OCI-LY1 (cell line): ENCODE measurements around the gene CHMP2A.

ENCODE experiments used
- H2AFZ ChIP-seq: fragments of 200-600 bp; sonication (generic), shearing (Covaris generic); 2 replicates; pipeline ENCODE4 v1.6.0; 2014; ENCODE audit warnings: antibody characterized with exemption, mild to moderate bottlenecking, low read length
- H3F3A ChIP-seq: fragments of 200-600 bp; sonication (generic), shearing (Covaris generic); 2 replicates; pipeline ENCODE4 v1.6.0; 2014; ENCODE audit warnings: mild to moderate bottlenecking, antibody characterized with exemption, low read length, moderate library complexity; ENCODE audit not compliant: insufficient read depth
- H3K27ac ChIP-seq: fragments of 200-600 bp; sonication (generic); 2 replicates; pipeline ENCODE4 v1.5.1; 2014; ENCODE audit warnings: low read length, mixed run types, mild to moderate bottlenecking, low read depth; ENCODE audit not compliant: poor library complexity, severe bottlenecking
- H3K27me3 ChIP-seq: fragments of 200-600 bp; sonication (generic); 2 replicates; pipeline ENCODE4 v1.6.0; 2014; ENCODE audit warnings: antibody characterized with exemption, mild to moderate bottlenecking, low read length, moderate library complexity; ENCODE audit not compliant: insufficient read depth
- H3K36me3 ChIP-seq: fragments of 200-600 bp; sonication (generic); 2 replicates; pipeline ENCODE4 v1.6.1; 2014; ENCODE audit warnings: mild to moderate bottlenecking, antibody characterized with exemption, low read length, moderate library complexity, mixed read lengths; ENCODE audit not compliant: insufficient read depth
- H3K4me1 ChIP-seq: fragments of 200-600 bp; sonication (generic); 2 replicates; pipeline ENCODE4 v1.5.1; 2014; ENCODE audit warnings: mild to moderate bottlenecking, low read length, moderate library complexity; ENCODE audit not compliant: insufficient read depth, severe bottlenecking
- H3K4me2 ChIP-seq: fragments of 200-600 bp; sonication (generic), shearing (Covaris generic); 2 replicates; pipeline ENCODE4 v1.6.1; 2014; ENCODE audit warnings: low read length
- H3K4me3 ChIP-seq: fragments of 200-600 bp; sonication (generic); 2 replicates; pipeline ENCODE4 v1.5.1; 2014; ENCODE audit warnings: low read length, low read depth, mild to moderate bottlenecking, mixed read lengths; ENCODE audit not compliant: poor library complexity, severe bottlenecking
- H3K79me2 ChIP-seq: fragments of 200-600 bp; shearing (Covaris generic); 2 replicates; pipeline ENCODE4 v1.6.1; 2016; ENCODE audit warnings: mixed run types, low read length, mixed read lengths; ENCODE audit not compliant: insufficient read depth
- H3K9ac ChIP-seq: fragments of 200-600 bp; sonication (generic), shearing (Covaris generic); 2 replicates; pipeline ENCODE4 v1.6.1; 2014; ENCODE audit warnings: mild to moderate bottlenecking, low read length, mixed read lengths
- H3K9me2 ChIP-seq: fragments of 200-600 bp; sonication (generic), shearing (Covaris generic); 2 replicates; pipeline ENCODE4 v1.6.1; 2014; ENCODE audit warnings: low read depth, mild to moderate bottlenecking, low read length, mixed read lengths
- H3K9me3 ChIP-seq: fragments of 200-600 bp; shearing (Covaris generic); 2 replicates; pipeline ENCODE4 v1.6.1; 2014; ENCODE audit warnings: low read length, mixed read lengths
- H4K20me1 ChIP-seq: fragments of 200-600 bp; sonication (generic), shearing (Covaris generic); 2 replicates; pipeline ENCODE4 v1.6.0; 2016; ENCODE audit warnings: mild to moderate bottlenecking, low read length; ENCODE audit not compliant: insufficient read depth
- EZH2 ChIP-seq: fragments of 200-600 bp; sonication (generic), shearing (Covaris generic); IDR thresholded peaks from 2 replicates; pipeline ENCODE4 v1.8.0; 2017; ENCODE audit warnings: borderline replicate concordance, mixed run types, mild to moderate bottlenecking, antibody characterized with exemption, low read length, moderate library complexity, mixed read lengths
- TF ChIP-seq, protein P1 (sequence below): fragments of 200-600 bp; sonication (generic), shearing (Covaris generic); IDR thresholded peaks from 2 replicates; pipeline ENCODE4 v1.5.1; 2017; ENCODE audit warnings: mild to moderate bottlenecking, antibody characterized with exemption, low read length, moderate library complexity, mixed read lengths

CHMP2A gene

DNA sequence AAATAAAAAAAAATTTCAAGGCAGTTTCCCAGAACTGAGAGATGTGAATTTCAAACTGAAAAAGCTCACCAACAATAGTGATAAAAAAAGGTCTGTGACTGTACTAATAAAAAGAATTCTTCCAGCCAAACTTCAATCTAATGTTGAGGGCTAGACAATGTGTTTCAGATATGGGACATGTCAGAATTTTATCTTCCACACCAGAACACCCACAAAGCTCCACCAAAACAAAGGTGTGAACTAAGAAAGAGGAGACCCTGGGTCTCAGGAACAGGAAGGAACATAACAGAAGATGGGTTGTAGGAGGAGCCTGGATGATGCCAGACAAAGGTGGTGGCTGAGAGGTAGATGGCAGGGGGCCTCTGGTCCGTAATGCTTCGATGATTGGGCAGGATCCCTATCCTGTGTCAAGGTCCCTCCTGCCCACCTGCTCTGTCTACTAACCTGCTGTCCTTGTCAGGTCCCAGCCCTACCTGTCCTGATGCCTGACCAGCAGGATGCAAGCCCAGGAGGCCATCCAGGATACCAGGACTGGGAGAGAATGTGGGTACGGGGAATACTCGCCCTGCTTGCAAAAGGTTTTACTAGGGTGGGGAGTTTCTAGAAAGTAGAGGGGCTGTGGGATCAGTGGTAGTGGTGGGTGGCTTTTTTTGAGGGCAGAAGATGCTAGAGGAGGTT, 13.7 kb upstream of the CHMP2A start:
- Histone ChIP-seq H3K36me3 (peaks cover 26% of the 10 kb centered on the region; the same call in 1 of the 2 replicates), H3K79me2 (no peaks in the 10 kb centered on the region), H3K9me3 (no peaks in the 10 kb centered on the region), H3K4me3 (no peak overlapping the region), H3K9me2 (no peaks in the 10 kb centered on the region), H3K27ac (no peak overlapping the region), H2AFZ (no peak overlapping the region), H4K20me1 (no peaks in the 10 kb centered on the region), H3F3A (peaks cover 6% of the 10 kb centered on the region; the same call in 1 of the 2 replicates), H3K4me2 (no peak overlapping the region), H3K27me3 (no peaks in the 10 kb centered on the region), H3K9ac (no peak overlapping the region), H3K4me1 (peaks cover 17% of the 10 kb centered on the region)
- TF ChIP-seq EZH2: no peak
- TF ChIP-seq, protein P1, sequence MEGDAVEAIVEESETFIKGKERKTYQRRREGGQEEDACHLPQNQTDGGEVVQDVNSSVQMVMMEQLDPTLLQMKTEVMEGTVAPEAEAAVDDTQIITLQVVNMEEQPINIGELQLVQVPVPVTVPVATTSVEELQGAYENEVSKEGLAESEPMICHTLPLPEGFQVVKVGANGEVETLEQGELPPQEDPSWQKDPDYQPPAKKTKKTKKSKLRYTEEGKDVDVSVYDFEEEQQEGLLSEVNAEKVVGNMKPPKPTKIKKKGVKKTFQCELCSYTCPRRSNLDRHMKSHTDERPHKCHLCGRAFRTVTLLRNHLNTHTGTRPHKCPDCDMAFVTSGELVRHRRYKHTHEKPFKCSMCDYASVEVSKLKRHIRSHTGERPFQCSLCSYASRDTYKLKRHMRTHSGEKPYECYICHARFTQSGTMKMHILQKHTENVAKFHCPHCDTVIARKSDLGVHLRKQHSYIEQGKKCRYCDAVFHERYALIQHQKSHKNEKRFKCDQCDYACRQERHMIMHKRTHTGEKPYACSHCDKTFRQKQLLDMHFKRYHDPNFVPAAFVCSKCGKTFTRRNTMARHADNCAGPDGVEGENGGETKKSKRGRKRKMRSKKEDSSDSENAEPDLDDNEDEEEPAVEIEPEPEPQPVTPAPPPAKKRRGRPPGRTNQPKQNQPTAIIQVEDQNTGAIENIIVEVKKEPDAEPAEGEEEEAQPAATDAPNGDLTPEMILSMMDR: no peak

DNA sequence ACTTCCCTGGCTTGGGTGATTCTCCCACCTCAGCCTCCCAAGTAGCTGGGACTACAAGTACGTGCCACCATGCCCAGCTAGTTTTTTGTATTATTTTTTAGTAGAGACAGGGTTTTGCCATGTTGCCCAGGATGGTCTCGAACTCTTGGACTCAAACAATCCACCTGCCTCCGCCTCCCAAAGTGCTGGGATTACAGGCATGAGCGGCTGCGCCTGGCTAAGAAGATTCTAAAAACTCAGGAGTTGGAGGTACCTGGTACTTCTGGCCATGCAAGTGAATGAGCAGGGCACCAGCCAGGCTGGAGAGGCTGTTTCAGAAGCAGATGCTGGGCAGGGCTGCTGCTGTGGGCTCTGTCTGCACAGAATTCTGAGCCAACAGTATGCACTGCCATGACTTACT, 12.1 kb upstream of the CHMP2A start:
- no peaks in the 10 kb centered on the region for H4K20me1 ChIP-seq
- H3K9ac ChIP-seq: no peak overlapping the region
- no peak overlapping the region for H3K4me3 ChIP-seq
- no peaks in the 10 kb centered on the region for H3K79me2 ChIP-seq
- no peak overlapping the region for H3K4me2 ChIP-seq
- H3F3A ChIP-seq: 0 out of 2 replicates have a peak, but pooled peaks cover 5% of the 10 kb centered on the region
- no peak overlapping the region for H2AFZ ChIP-seq
- TF ChIP-seq EZH2: no peak
- TF ChIP-seq, protein P1: no peak
- H3K9me2 ChIP-seq: no peaks in the 10 kb centered on the region
- peaks cover 28% of the 10 kb centered on the region for H3K4me1 ChIP-seq
- no peaks in the 10 kb centered on the region for H3K9me3 ChIP-seq
- no peaks in the 10 kb centered on the region for H3K27me3 ChIP-seq
- H3K36me3 ChIP-seq: peaks cover 26% of the 10 kb centered on the region; the same call in 1 of the 2 replicates
- H3K27ac ChIP-seq: no peak overlapping the region

DNA sequence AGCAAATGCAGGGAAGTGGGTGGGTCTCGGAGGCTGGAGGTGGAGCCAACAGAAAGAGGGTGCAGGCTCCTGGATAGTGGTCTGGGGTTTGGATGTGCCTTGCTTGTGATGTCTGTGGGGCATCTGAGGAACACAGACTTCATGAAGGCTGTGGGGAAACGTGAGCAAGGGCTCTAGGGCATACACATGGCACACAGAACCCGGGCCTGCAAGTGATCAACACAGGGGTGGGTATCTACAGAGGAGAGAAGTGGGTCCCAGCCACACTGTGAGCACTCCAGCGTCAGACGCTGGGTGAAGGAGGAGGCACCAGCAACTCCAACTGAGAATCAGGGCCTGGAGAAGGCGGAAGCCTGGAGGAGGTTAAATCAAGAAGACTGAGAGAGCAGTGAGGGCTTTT, 8.9 kb upstream of the CHMP2A start:
- no peak for TF ChIP-seq EZH2
- TF ChIP-seq, protein P1: no peak
- no peaks in the 10 kb centered on the region for H3K79me2 ChIP-seq
- no peaks in the 10 kb centered on the region for H4K20me1 ChIP-seq
- H3K4me2 ChIP-seq: peak overlapping the region; percentile 69; the same call in 1 of the 2 replicates
- H3K9ac ChIP-seq: no peak overlapping the region; the same call in 1 of the 2 replicates
- peak overlapping the region; percentile 59 for H3K4me3 ChIP-seq
- no peaks in the 10 kb centered on the region for H3K27me3 ChIP-seq
- no peak overlapping the region for H2AFZ ChIP-seq
- H3K9me2 ChIP-seq: no peaks in the 10 kb centered on the region
- H3F3A ChIP-seq: peaks cover 18% of the 10 kb centered on the region
- peaks cover 9% of the 10 kb centered on the region; the same call in 1 of the 2 replicates for H3K36me3 ChIP-seq
- H3K4me1 ChIP-seq: peaks cover 45% of the 10 kb centered on the region
- peak overlapping the region; percentile 0 for H3K27ac ChIP-seq
- H3K9me3 ChIP-seq: no peaks in the 10 kb centered on the region
